HCT116 (cell line): ENCODE data around the gene TNFAIP8. TPM values are rescaled to one million over a fixed set of nuclear protein-coding genes. Genes with fewer than 3 reads are reported as not detected.

Experiments
- ATAC-seq: fragments of 200-7000 bp; cut with Tn5 transposase; 2 replicates; pipeline ENCODE4 v1.9.1; 2020; ENCODE audit warnings: mild to moderate bottlenecking, moderate library complexity
- BruUV-seq: library from RNA; stranded (reverse); fragments of 400-500 nt; replicated peaks from 2 replicates; lab custom pipeline; 2021; lab: Mats Ljungman, UMichigan
- CTCF ChIA-PET: fragments of 300-600 bp; sonication (Branson Sonifier 250); formaldehyde crosslinking; loops from one replicate; lab custom pipeline; 2021; ENCODE audit warnings: antibody characterized with exemption; lab: Charles Lee
- POLR2A ChIA-PET: fragments of 300-600, 350-600 bp; sonication (Branson Sonifier 250); formaldehyde crosslinking; loops from one replicate; lab custom pipeline; 2021; ENCODE audit warnings: antibody characterized with exemption; lab: Charles Lee
- RAD21 ChIA-PET, 2 experiments: fragments of 300-600 bp; sonication (Branson Sonifier 250); formaldehyde crosslinking; loops; one replicate each; lab custom pipeline; 2023; ENCODE audit warnings: low total read pairs in 2 of 2; ENCODE audit not compliant: uncharacterized antibody in 2 of 2, unreplicated experiment in 2 of 2, low non-redundant PET in 1 of 2; lab: Charles Lee
- DNase-seq: peaks from one replicate; pipeline ENCODE4 v3.0.0-alpha.2; 2010; ENCODE audit warnings: low read depth, low spot score
- H2AFZ ChIP-seq: fragments of 200-600 bp; shearing (Covaris generic), sonication (generic); 2 replicates; pipeline ENCODE4 v1.6.1; 2017; ENCODE audit warnings: low read depth, mixed run types, mixed read lengths, antibody characterized with exemption, low read length; ENCODE audit not compliant: poor library complexity, severe bottlenecking
- H3K27ac ChIP-seq: 2 replicates; pipeline ENCODE4 v1.5.1; 2012; ENCODE audit warnings: low read depth, low read length
- H3K27me3 ChIP-seq: fragments of 200-600 bp; sonication (generic); 2 replicates; pipeline ENCODE4 v1.6.1; 2016; ENCODE audit warnings: mixed run types, low read length, mixed read lengths; ENCODE audit not compliant: insufficient read depth
- H3K36me3 ChIP-seq, 2 experiments: fragments of 200-500 bp in 1 of 2; fragments of 200-600 bp in 1 of 2; sonication (Bioruptor generic) in 1 of 2; sonication (generic) in 1 of 2; 2 replicates each; pipeline versions ENCODE4 v1.5.1 to v1.6.1; 2014 to 2016; ENCODE audit warnings: low read length in 2 of 2, inconsistent platforms in 1 of 2, mixed read lengths in 1 of 2, mixed run types in 1 of 2; ENCODE audit not compliant: insufficient read depth in 2 of 2, control insufficient read depth in 1 of 2
- H3K4me1 ChIP-seq, 2 experiments: fragments of 200-600 bp in 1 of 2; sonication (generic) in 1 of 2; 2 replicates each; pipeline versions ENCODE4 v1.5.1 to v1.6.1; 2012 to 2017; ENCODE audit warnings: low read length in 2 of 2, inconsistent platforms in 1 of 2, mild to moderate bottlenecking in 1 of 2, mixed read lengths in 1 of 2, mixed run types in 1 of 2, moderate library complexity in 1 of 2; ENCODE audit not compliant: insufficient read depth in 2 of 2, control insufficient read depth in 1 of 2
- H3K4me2 ChIP-seq: fragments of 200-600 bp; sonication (generic); 2 replicates; pipeline ENCODE4 v1.6.1; 2017; ENCODE audit warnings: mixed run types, low read length, mixed read lengths
- H3K4me3 ChIP-seq, 2 experiments: fragments of 200-600 bp in 1 of 2; sonication (generic) in 1 of 2; replicated peaks in 1 of 2; 2 replicates each; pipeline ENCODE4 v1.5.1; 2011 to 2016; ENCODE audit warnings: low read length in 2 of 2, control low read depth in 1 of 2, low read depth in 1 of 2, mild to moderate bottlenecking in 1 of 2, mixed read lengths in 1 of 2, mixed run types in 1 of 2
- H3K79me2 ChIP-seq: fragments of 200-600 bp; sonication (generic); 2 replicates; pipeline ENCODE4 v1.6.1; 2017; ENCODE audit warnings: mild to moderate bottlenecking, mixed run types, low read length, moderate library complexity, mixed read lengths; ENCODE audit not compliant: insufficient read depth
- H3K9ac ChIP-seq: fragments of 200-600 bp; sonication (generic); 2 replicates; pipeline ENCODE4 v1.6.1; 2016; ENCODE audit warnings: low read length, mixed read lengths
- H3K9me2 ChIP-seq: fragments of 200-600 bp; sonication (generic), shearing (Covaris generic); 2 replicates; pipeline ENCODE4 v1.6.1; 2017; ENCODE audit warnings: mixed run types, mild to moderate bottlenecking, moderate library complexity; ENCODE audit not compliant: insufficient read depth
- H3K9me3 ChIP-seq, 2 experiments: fragments of 200-500 bp in 1 of 2; fragments of 200-600 bp in 1 of 2; sonication (Bioruptor generic) in 1 of 2; sonication (generic) in 1 of 2; 2 replicates each; pipeline ENCODE4 v1.6.1; 2014 to 2017; ENCODE audit warnings: low read length in 2 of 2, mixed read lengths in 2 of 2, inconsistent platforms in 1 of 2, low read depth in 1 of 2, mild to moderate bottlenecking in 1 of 2, mixed run types in 1 of 2, moderate library complexity in 1 of 2; ENCODE audit not compliant: control insufficient read depth in 1 of 2, insufficient read depth in 1 of 2
- H4K20me1 ChIP-seq: fragments of 200-600 bp; sonication (generic), shearing (Covaris generic); 2 replicates; pipeline ENCODE4 v1.6.1; 2017; ENCODE audit warnings: mixed run types, mild to moderate bottlenecking, moderate library complexity; ENCODE audit not compliant: insufficient read depth
- ATF3 ChIP-seq: IDR thresholded peaks from 2 replicates; pipeline ENCODE4 v1.6.1; 2012
- CEBPB ChIP-seq: IDR thresholded peaks from 2 replicates; pipeline ENCODE4 v1.6.1; 2012; ENCODE audit warnings: low read depth
- CTCF ChIP-seq, 3 experiments: fragments of 200-600 bp in 1 of 3; sonication (generic) in 1 of 3; IDR thresholded peaks in 2 of 3; conservative IDR thresholded peaks in 1 of 3; 2 replicates each; pipeline ENCODE4 v1.5.1; 2012 to 2017; ENCODE audit warnings: low read depth in 2 of 3, low read length in 2 of 3, antibody characterized with exemption in 1 of 3, borderline replicate concordance in 1 of 3, control low read depth in 1 of 3, mild to moderate bottlenecking in 1 of 3, mixed read lengths in 1 of 3, mixed run types in 1 of 3, moderate library complexity in 1 of 3; ENCODE audit not compliant: insufficient read depth in 1 of 3
- EZH2phosphoT487 ChIP-seq: fragments of 200-600 bp; IDR thresholded peaks from 2 replicates; pipeline ENCODE4 v1.6.1; 2018; ENCODE audit warnings: antibody characterized with exemption, borderline replicate concordance
- POLR2A ChIP-seq: IDR thresholded peaks from 2 replicates; pipeline ENCODE4 v1.7.0; 2011; ENCODE audit warnings: borderline replicate concordance; ENCODE audit not compliant: insufficient read depth, insufficient read length; ENCODE audit errors: extremely low read depth
- RAD21 ChIP-seq: IDR thresholded peaks from 2 replicates; pipeline ENCODE4 v1.6.1; 2012; ENCODE audit warnings: low read depth, mild to moderate bottlenecking
- REST ChIP-seq: IDR thresholded peaks from 2 replicates; pipeline ENCODE4 v1.6.1; 2012; ENCODE audit warnings: low read depth
- SIN3A ChIP-seq: IDR thresholded peaks from 2 replicates; pipeline ENCODE4 v1.6.1; 2012; ENCODE audit warnings: low read depth
- SP1 ChIP-seq: IDR thresholded peaks from 2 replicates; pipeline ENCODE4 v1.6.1; 2012; ENCODE audit warnings: low read depth
- ZFX ChIP-seq: fragments of 450-650 bp; IDR thresholded peaks from 2 replicates; pipeline ENCODE4 v1.6.1; 2017
- intact Hi-C: fragments of 100-400 bp; cut with micrococcal nuclease; formaldehyde crosslinking; loops from 2 replicates; pipeline ENCODE4 v1.10.0; 2022
- total RNA-seq: library from RNA; stranded (reverse); gene quantifications from one replicate; pipeline ENCODE4 v1.2.1, GENCODE V29; 2021; ENCODE audit not compliant: unreplicated experiment

Gene TNFAIP8
- total RNA-seq, 1 experiment from 2014 or later: 18.4 TPM

- Histone ChIP-seq H3K36me3 (no peaks in the 10 kb centered on the region), H3K79me2 (no peaks in the 10 kb centered on the region), H3K4me2 (no peak overlapping the region), H3K27me3 (no peaks in the 10 kb centered on the region), H3K27ac (no peak overlapping the region), H3K9me2 (no peaks in the 10 kb centered on the region), H2AFZ (no peak overlapping the region), H3K9ac (no peak overlapping the region), H3K4me3 (no peak overlapping the region), H3K4me1 (no peaks in the 10 kb centered on the region), H3K9me3 (no peaks in the 10 kb centered on the region), H4K20me1 (no peaks in the 10 kb centered on the region)
- BruUV-seq: no TSS peak
- ChIA-PET CTCF (no interaction called here), POLR2A (no interaction called here), RAD21 (no interaction called here)
- ATAC-seq (no peak), DNase-seq (no peak)
- TF ChIP-seq SIN3A: no peak
- TF ChIP-seq EZH2phosphoT487: no peak
- TF ChIP-seq ZFX: no peak
- TF ChIP-seq ATF3: no peak
- TF ChIP-seq CTCF (IDR thresholded peaks at IDR 0.05 in 2 of 3, conservative IDR thresholded peaks at IDR 0.05 in 1 of 3; ENCODE audit: borderline replicate concordance in 1 of 3, insufficient read depth in 1 of 3, low read depth in 2 of 3, low read length in 2 of 3): no peak
- TF ChIP-seq CEBPB: no peak
- no peak for TF ChIP-seq RAD21
- TF ChIP-seq SP1: no peak
- TF ChIP-seq POLR2A: no peak
- no peak for TF ChIP-seq REST
- intact Hi-C loops: no loop called here
Measured at GRCh38 chr5:119385136-119385535, 29.3 kb downstream of the TNFAIP8 start.
